ENCODE measurements around the gene KNOP1.

DNA sequence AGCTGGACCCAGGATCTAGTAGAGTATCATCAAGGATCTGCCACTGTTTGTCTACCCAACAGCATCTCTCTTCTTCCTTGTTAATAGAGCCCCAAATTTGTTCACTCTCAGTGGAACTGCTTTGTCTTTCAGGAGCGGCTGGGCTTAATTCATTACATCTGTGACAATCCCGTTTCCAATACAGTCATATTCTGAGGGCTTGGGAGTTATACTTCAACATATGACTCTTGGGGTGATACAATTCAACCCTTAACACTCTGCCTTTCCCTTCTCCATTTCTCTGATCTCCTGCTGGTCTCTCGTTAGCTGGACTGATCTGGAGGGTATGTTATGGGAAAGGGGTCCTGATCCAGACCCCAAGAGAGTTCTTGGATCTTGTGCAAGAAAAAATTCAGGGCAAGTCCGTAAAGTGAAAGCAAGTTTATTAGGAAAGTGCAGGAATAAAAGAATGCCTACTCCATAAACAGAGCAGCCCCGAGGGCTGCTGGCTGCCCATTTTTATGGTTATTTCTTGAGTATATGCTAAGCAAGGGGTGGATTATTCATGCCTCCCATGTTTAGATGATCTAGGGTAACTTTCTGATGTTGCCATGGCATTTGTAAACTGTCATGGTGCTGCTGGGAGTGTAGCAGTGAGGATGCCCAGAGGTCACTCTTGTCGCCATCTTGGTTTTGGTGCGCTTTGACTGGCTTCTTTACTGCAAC, 42.5 kb upstream of the KNOP1 start:
- TF ChIP-seq, protein P1, sequence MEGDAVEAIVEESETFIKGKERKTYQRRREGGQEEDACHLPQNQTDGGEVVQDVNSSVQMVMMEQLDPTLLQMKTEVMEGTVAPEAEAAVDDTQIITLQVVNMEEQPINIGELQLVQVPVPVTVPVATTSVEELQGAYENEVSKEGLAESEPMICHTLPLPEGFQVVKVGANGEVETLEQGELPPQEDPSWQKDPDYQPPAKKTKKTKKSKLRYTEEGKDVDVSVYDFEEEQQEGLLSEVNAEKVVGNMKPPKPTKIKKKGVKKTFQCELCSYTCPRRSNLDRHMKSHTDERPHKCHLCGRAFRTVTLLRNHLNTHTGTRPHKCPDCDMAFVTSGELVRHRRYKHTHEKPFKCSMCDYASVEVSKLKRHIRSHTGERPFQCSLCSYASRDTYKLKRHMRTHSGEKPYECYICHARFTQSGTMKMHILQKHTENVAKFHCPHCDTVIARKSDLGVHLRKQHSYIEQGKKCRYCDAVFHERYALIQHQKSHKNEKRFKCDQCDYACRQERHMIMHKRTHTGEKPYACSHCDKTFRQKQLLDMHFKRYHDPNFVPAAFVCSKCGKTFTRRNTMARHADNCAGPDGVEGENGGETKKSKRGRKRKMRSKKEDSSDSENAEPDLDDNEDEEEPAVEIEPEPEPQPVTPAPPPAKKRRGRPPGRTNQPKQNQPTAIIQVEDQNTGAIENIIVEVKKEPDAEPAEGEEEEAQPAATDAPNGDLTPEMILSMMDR (IDR thresholded peaks at IDR 0.05; ENCODE audit: low read depth, low read length, poor library complexity, severe bottlenecking) = no peak
- TF ChIP-seq EZH2phosphoT487 (IDR thresholded peaks at IDR 0.05; ENCODE audit: borderline replicate concordance, low read length) = no peak

Measured in DOHH2 (cell line).